BE2C (cell line): Measurements from ENCODE around the gene CEBPE.

Source experiments
- DNase-seq: peaks from one replicate; pipeline ENCODE4 v3.0.0-alpha.2; 2020
- H3K27me3 ChIP-seq: fragments of 250-450 bp; sonication (Bioruptor Pico); 2 replicates; pipeline ENCODE4 v1.5.1; 2020; ENCODE audit warnings: mild to moderate bottlenecking
- H3K36me3 ChIP-seq: fragments of 250-450 bp; sonication (Bioruptor Pico); 2 replicates; pipeline ENCODE4 v1.5.1; 2020; ENCODE audit warnings: mild to moderate bottlenecking
- H3K4me1 ChIP-seq: fragments of 250-450 bp; sonication (Bioruptor Pico); 2 replicates; pipeline ENCODE4 v1.5.1; 2020
- H3K4me3 ChIP-seq: 2 replicates; pipeline ENCODE4 v1.5.1; 2011; ENCODE audit warnings: low read depth, low read length
- H3K9me3 ChIP-seq: fragments of 250-450 bp; sonication (Bioruptor Pico); 2 replicates; pipeline ENCODE4 v1.5.1; 2020
- CTCF ChIP-seq: IDR thresholded peaks from 2 replicates; pipeline ENCODE4 v1.5.1; 2012; ENCODE audit warnings: mild to moderate bottlenecking, low read depth, low read length

Gene CEBPE

GRCh38 chr14:23070262-23071129, 48.6 kb downstream of the CEBPE start:
- Histone ChIP-seq H3K4me3 (peak overlapping the region; percentile 99), H3K4me1 (peaks cover 23% of the 10 kb centered on the region), H3K27me3 (no peaks in the 10 kb centered on the region), H3K36me3 (peaks cover 57% of the 10 kb centered on the region), H3K9me3 (no peaks in the 10 kb centered on the region)
- TF ChIP-seq CTCF: no peak
- no peak for DNase-seq

- Histone ChIP-seq H3K27me3 (no peaks in the 10 kb centered on the region), H3K9me3 (no peaks in the 10 kb centered on the region), H3K4me1 (peaks cover 23% of the 10 kb centered on the region), H3K4me3 (peak overlapping the region; percentile 12; the same call in 1 of the 2 replicates), H3K36me3 (peaks cover 61% of the 10 kb centered on the region)
- no peak for DNase-seq
- no peak for TF ChIP-seq CTCF
These were observed 49.6 kb downstream of the CEBPE start for GRCh38 chr14:23069413-23069806.

GRCh38 chr14:23068789-23069412, 50.2 kb downstream of the CEBPE start:
- peak; percentile 100 for TF ChIP-seq CTCF
- no peaks in the 10 kb centered on the region for H3K9me3 ChIP-seq
- DNase-seq: peak; percentile 84
- peak overlapping the region; percentile 23 for H3K4me3 ChIP-seq
- peaks cover 23% of the 10 kb centered on the region for H3K4me1 ChIP-seq
- H3K36me3 ChIP-seq: peaks cover 63% of the 10 kb centered on the region
- H3K27me3 ChIP-seq: no peaks in the 10 kb centered on the region

- H3K4me3 ChIP-seq: peak overlapping the region; percentile 23; the same call in 1 of the 2 replicates
- H3K36me3 ChIP-seq: peaks cover 68% of the 10 kb centered on the region
These were observed 50.9 kb downstream of the CEBPE start for GRCh38 chr14:23067847-23068788.

More at GRCh38 chr14:23067847-23068788, 50.9 kb downstream of the CEBPE start:
- Histone ChIP-seq H3K9me3 (no peaks in the 10 kb centered on the region), H3K4me1 (peaks cover 23% of the 10 kb centered on the region), H3K27me3 (no peaks in the 10 kb centered on the region)
- no peak for TF ChIP-seq CTCF
- DNase-seq: no peak
